ENCODE data around the gene SULT6B1. TPM values are rescaled to one million over a fixed set of nuclear protein-coding genes. Genes with fewer than 3 reads are reported as not detected.
A peak's percentile ranks its signal among the peaks of the same experiment; 100 is the strongest.
"Not testable (repeated sequence)": the region's sequence is repeated elsewhere in the genome, so short reads cannot be mapped to it uniquely, and the experiment has no call there.

SULT6B1 gene
- total and polyA plus RNA-seq, 11 donors: not detected

GRCh38 chr2:37201766-37202165 is 13.3 kb upstream of the SULT6B1 start:
- Histone ChIP-seq H3K27me3 (no peaks in the 10 kb centered on the region), H3K36me3 (peaks cover 2 to 71% (median 64%) of the 10 kb centered on the region in 9 donors), H3K4me3 (no peak overlapping the region), H3K27ac (no peak overlapping the region), H3K4me1 (peaks cover 0 to 22% (median 11%) of the 10 kb centered on the region in 12 donors), H3K9me3 (peaks cover 0 to 15% (median 0%) of the 10 kb centered on the region in 12 donors)
- ATAC-seq (no peak), DNase-seq (no peak)
- intact Hi-C loops (cut with DNase I): no loop called here
- 86 to 95% (median 89%) methylated on average over 1 of the region's 1 CpG for WGBS, 4 donors
- TF ChIP-seq POLR2A (IDR thresholded peaks at IDR 0.05): no peak
- TF ChIP-seq CTCF (IDR thresholded peaks at IDR 0.05): no peak

GRCh38 chr2:37201208-37201607 is 12.7 kb upstream of the SULT6B1 start:
- no peaks in the 10 kb centered on the region for H3K27me3 ChIP-seq
- 64 to 74% (median 71%) methylated on average over 1 of the region's 1 CpG for WGBS, 4 donors
- intact Hi-C loops (cut with DNase I): no loop called here
- peaks cover under 1 to 65% (median 58%) of the 10 kb centered on the region in 9 donors for H3K36me3 ChIP-seq
- ATAC-seq: no peak
- no peak for TF ChIP-seq CTCF (IDR thresholded peaks at IDR 0.05)
- TF ChIP-seq POLR2A (IDR thresholded peaks at IDR 0.05): no peak
- no peak overlapping the region for H3K27ac ChIP-seq
- no peak overlapping the region for H3K4me3 ChIP-seq
- H3K4me1 ChIP-seq: peaks cover 0 to 22% (median 12%) of the 10 kb centered on the region in 12 donors
- no peak for DNase-seq
- H3K9me3 ChIP-seq: peaks cover 0 to 10% (median 0%) of the 10 kb centered on the region in 12 donors

GRCh38 chr2:37198681-37199065 is 10.2 kb upstream of the SULT6B1 start:
- no peak for ATAC-seq
- intact Hi-C loops (cut with DNase I): loop anchor here in 1 of 10 donors (5.0 kb wide), 1 partner anchor 34 kb away; the partner anchor contains the start of genes CEBPZ and NDUFAF7
- 91 to 94% (median 93%) methylated on average over 8 of the region's 8 CpGs for WGBS, 4 donors
- Histone ChIP-seq H3K27me3 (no peaks in the 10 kb centered on the region), H3K4me1 (peaks cover 0 to 27% (median 12%) of the 10 kb centered on the region in 12 donors), H3K4me3 (no peak overlapping the region), H3K36me3 (peaks cover 0 to 42% (median 34%) of the 10 kb centered on the region in 9 donors), H3K27ac (no peak overlapping the region), H3K9me3 (peaks cover 0 to 6% (median 0%) of the 10 kb centered on the region in 12 donors)
- no peak for TF ChIP-seq CTCF (IDR thresholded peaks at IDR 0.05)
- TF ChIP-seq POLR2A (IDR thresholded peaks at IDR 0.05): no peak
- no peak for DNase-seq

GRCh38 chr2:37196320-37197195 is 8.1 kb upstream of the SULT6B1 start, which contains the start of gene CEBPZOS:
Gene CEBPZOS, plus strand, starts transcription at chr2:37196496. Its CDS starts 3,209 bp downstream, at chr2:37199705.
- intact Hi-C loops (cut with DNase I): loop anchor here in 1 of 10 donors (5.0 kb wide), 1 partner anchor 36 kb away; the partner anchor contains the start of genes CEBPZ and NDUFAF7
- Histone ChIP-seq H3K4me3 (peak within 1 kb of the TSS; percentile 57 to 97 (median 88)), H3K27me3 (no peaks in the 10 kb centered on the region)

GRCh38 chr2:37195862-37196319 is 7.4 kb upstream of the SULT6B1 start:
- intact Hi-C loops (cut with DNase I): loop anchor here in 1 of 10 donors (5.0 kb wide), 1 partner anchor 36 kb away; the partner anchor contains the start of genes CEBPZ and NDUFAF7
- H3K4me3 ChIP-seq: peak overlapping the region; percentile 57 to 97 (median 88)
- H3K27me3 ChIP-seq, DNase-seq, H3K9me3 ChIP-seq: not testable (repeated sequence)
- H3K27ac ChIP-seq: peak overlapping the region; percentile 37 to 93 (median 88)
- H3K36me3 ChIP-seq: peaks cover 0 to 15% (median 6%) of the 10 kb centered on the region in 9 donors
- 82 to 89% (median 85%) methylated on average over 20 of the region's 20 CpGs for WGBS, 4 donors
- H3K4me1 ChIP-seq: peaks cover 0 to 27% (median 12%) of the 10 kb centered on the region in 12 donors
- peak in 1 of 4 donors; percentile 18 for ATAC-seq

More at GRCh38 chr2:37196320-37197195, 8.1 kb upstream of the SULT6B1 start, which contains the start of gene CEBPZOS:
- Histone ChIP-seq H3K36me3 (peaks cover 0 to 22% (median 13%) of the 10 kb centered on the region in 9 donors), H3K27ac (peak within 1 kb of the TSS; percentile 37 to 93 (median 88)), H3K4me1 (peaks cover 0 to 27% (median 12%) of the 10 kb centered on the region in 12 donors), H3K9me3 (no peaks in the 10 kb centered on the region)
- DNase-seq (peak; percentile 83 to 92 (median 83)), ATAC-seq (peak; percentile 75 to 96 (median 94))
- TF ChIP-seq CTCF (IDR thresholded peaks at IDR 0.05) (peak in 1 of 12 donors; percentile 7), POLR2A (IDR thresholded peaks at IDR 0.05) (peak; percentile 35 to 75)
- 0 to 2% (median 0%) methylated on average over 29 to 72 of the region's 72 CpGs for WGBS, 4 donors

All from heart left ventricle (tissue), 16 donors.